H1 (cell line): ENCODE results near the gene CLDN15.

Source experiments
- EZH2 ChIP-seq: fragments of 200-600 bp; sonication (generic); IDR thresholded peaks from 2 replicates; pipeline ENCODE4 v1.7.1; 2012; ENCODE audit warnings: low read depth, mild to moderate bottlenecking, moderate library complexity, low read length, inconsistent platforms; ENCODE audit not compliant: severe bottlenecking
- GABPA ChIP-seq: IDR thresholded peaks from 2 replicates; pipeline ENCODE4 v1.6.1; 2011; ENCODE audit warnings: mild to moderate bottlenecking, low read length, moderate library complexity, borderline replicate concordance; ENCODE audit not compliant: insufficient read depth
- KDM5A ChIP-seq: fragments of 200-600 bp; IDR thresholded peaks from 2 replicates; pipeline ENCODE4 v1.7.1; 2012; ENCODE audit warnings: mild to moderate bottlenecking, low read length, inconsistent platforms, mixed read lengths
- RAD21 ChIP-seq, 2 experiments: IDR thresholded peaks in 1 of 2; conservative IDR thresholded peaks in 1 of 2; 2 replicates each; pipeline ENCODE4 v1.6.1; 2011; ENCODE audit warnings: low read depth in 2 of 2, low read length in 2 of 2, improper control_type of control experiment in 1 of 2, inconsistent platforms in 1 of 2, mild to moderate bottlenecking in 1 of 2, moderate library complexity in 1 of 2
- SAP30 ChIP-seq: fragments of 300-600 bp; sonication (generic); IDR thresholded peaks from 2 replicates; pipeline ENCODE4 v1.7.1; 2012; ENCODE audit warnings: low read length, moderate library complexity, mild to moderate bottlenecking, inconsistent platforms; ENCODE audit not compliant: insufficient read depth, insufficient replicate concordance
- TBP ChIP-seq: IDR thresholded peaks from 2 replicates; pipeline ENCODE4 v1.6.1; 2011; ENCODE audit warnings: low read depth, low read length, improper control_type of control experiment
- USF2 ChIP-seq: IDR thresholded peaks from 2 replicates; pipeline ENCODE4 v1.6.1; 2011; ENCODE audit warnings: low read length, improper control_type of control experiment
- TF ChIP-seq, protein P1 (sequence below), 3 experiments: IDR thresholded peaks; 1 replicate in 2 of 3; 2 replicates in 1 of 3; pipeline versions ENCODE4 v1.5.1 to v1.6.1; 2011; ENCODE audit warnings: low read length in 3 of 3, mild to moderate bottlenecking in 3 of 3, inconsistent platforms in 2 of 3, low read depth in 1 of 3, moderate library complexity in 1 of 3; ENCODE audit not compliant: insufficient read depth in 1 of 3; ENCODE audit errors: control extremely low read depth in 1 of 3
- TF ChIP-seq, protein P2 (sequence below): IDR thresholded peaks from 2 replicates; pipeline ENCODE4 v1.6.1; 2012; ENCODE audit warnings: low read length, inconsistent platforms
- TF ChIP-seq, protein P3 (sequence below): IDR thresholded peaks from 2 replicates; pipeline ENCODE4 v1.6.1; 2011; ENCODE audit warnings: low read depth, mild to moderate bottlenecking, low read length; ENCODE audit not compliant: insufficient read depth

DNA sequence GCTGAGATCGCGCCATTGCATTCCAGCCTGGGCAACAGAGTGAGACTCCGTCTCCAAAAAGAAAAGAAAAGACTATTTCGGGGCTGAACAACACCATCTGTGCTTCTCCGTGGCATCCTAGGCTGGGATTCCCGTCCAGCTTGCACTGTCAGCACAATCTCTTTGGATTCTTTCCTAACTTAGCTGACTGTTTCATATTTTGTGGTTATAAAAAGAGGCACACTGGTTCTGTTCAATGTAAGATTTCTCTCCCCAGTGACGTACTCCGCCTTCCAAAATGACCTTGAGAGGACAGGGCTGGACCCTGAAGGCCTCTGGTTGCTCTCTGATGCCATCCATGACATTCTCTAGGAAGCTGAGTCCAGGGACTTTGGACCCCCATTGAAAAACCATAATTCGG lies 10.9 kb downstream of the CLDN15 start:
- TF ChIP-seq, protein P1, sequence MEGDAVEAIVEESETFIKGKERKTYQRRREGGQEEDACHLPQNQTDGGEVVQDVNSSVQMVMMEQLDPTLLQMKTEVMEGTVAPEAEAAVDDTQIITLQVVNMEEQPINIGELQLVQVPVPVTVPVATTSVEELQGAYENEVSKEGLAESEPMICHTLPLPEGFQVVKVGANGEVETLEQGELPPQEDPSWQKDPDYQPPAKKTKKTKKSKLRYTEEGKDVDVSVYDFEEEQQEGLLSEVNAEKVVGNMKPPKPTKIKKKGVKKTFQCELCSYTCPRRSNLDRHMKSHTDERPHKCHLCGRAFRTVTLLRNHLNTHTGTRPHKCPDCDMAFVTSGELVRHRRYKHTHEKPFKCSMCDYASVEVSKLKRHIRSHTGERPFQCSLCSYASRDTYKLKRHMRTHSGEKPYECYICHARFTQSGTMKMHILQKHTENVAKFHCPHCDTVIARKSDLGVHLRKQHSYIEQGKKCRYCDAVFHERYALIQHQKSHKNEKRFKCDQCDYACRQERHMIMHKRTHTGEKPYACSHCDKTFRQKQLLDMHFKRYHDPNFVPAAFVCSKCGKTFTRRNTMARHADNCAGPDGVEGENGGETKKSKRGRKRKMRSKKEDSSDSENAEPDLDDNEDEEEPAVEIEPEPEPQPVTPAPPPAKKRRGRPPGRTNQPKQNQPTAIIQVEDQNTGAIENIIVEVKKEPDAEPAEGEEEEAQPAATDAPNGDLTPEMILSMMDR (IDR thresholded peaks at IDR 0.05; ENCODE audit: control extremely low read depth in 1 of 3, insufficient read depth in 1 of 3, low read depth in 1 of 3, low read length in 3 of 3) = no peak
- TF ChIP-seq GABPA (no peak), RAD21 (IDR thresholded peaks at IDR 0.05 in 1 of 2, conservative IDR thresholded peaks at IDR 0.05 in 1 of 2; ENCODE audit: low read depth in 2 of 2, low read length in 2 of 2) (no peak), EZH2 (no peak), USF2 (no peak), TBP (no peak), SAP30 (no peak), KDM5A (no peak)
- TF ChIP-seq, protein P2, sequence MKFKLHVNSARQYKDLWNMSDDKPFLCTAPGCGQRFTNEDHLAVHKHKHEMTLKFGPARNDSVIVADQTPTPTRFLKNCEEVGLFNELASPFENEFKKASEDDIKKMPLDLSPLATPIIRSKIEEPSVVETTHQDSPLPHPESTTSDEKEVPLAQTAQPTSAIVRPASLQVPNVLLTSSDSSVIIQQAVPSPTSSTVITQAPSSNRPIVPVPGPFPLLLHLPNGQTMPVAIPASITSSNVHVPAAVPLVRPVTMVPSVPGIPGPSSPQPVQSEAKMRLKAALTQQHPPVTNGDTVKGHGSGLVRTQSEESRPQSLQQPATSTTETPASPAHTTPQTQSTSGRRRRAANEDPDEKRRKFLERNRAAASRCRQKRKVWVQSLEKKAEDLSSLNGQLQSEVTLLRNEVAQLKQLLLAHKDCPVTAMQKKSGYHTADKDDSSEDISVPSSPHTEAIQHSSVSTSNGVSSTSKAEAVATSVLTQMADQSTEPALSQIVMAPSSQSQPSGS = no peak
- TF ChIP-seq, protein P3, sequence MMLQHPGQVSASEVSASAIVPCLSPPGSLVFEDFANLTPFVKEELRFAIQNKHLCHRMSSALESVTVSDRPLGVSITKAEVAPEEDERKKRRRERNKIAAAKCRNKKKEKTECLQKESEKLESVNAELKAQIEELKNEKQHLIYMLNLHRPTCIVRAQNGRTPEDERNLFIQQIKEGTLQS = no peak
